HCT116 (cell line): ENCODE data around the gene C4BPA. TPM values are rescaled to one million over a fixed set of nuclear protein-coding genes. Genes with fewer than 3 reads are reported as not detected.

Source experiments
- ATAC-seq: fragments of 200-7000 bp; cut with Tn5 transposase; 2 replicates; pipeline ENCODE4 v1.9.1; 2020; ENCODE audit warnings: mild to moderate bottlenecking, moderate library complexity
- BruUV-seq: library from RNA; stranded (reverse); fragments of 400-500 nt; replicated peaks from 2 replicates; lab custom pipeline; 2021; lab: Mats Ljungman, UMichigan
- CTCF ChIA-PET: fragments of 300-600 bp; sonication (Branson Sonifier 250); formaldehyde crosslinking; loops from one replicate; lab custom pipeline; 2021; ENCODE audit warnings: antibody characterized with exemption; lab: Charles Lee
- POLR2A ChIA-PET: fragments of 300-600, 350-600 bp; sonication (Branson Sonifier 250); formaldehyde crosslinking; loops from one replicate; lab custom pipeline; 2021; ENCODE audit warnings: antibody characterized with exemption; lab: Charles Lee
- RAD21 ChIA-PET, 2 experiments: fragments of 300-600 bp; sonication (Branson Sonifier 250); formaldehyde crosslinking; loops; one replicate each; lab custom pipeline; 2023; ENCODE audit warnings: low total read pairs in 2 of 2; ENCODE audit not compliant: uncharacterized antibody in 2 of 2, unreplicated experiment in 2 of 2, low non-redundant PET in 1 of 2; lab: Charles Lee
- DNase-seq: peaks from one replicate; pipeline ENCODE4 v3.0.0-alpha.2; 2010; ENCODE audit warnings: low read depth, low spot score
- H2AFZ ChIP-seq: fragments of 200-600 bp; shearing (Covaris generic), sonication (generic); 2 replicates; pipeline ENCODE4 v1.6.1; 2017; ENCODE audit warnings: low read depth, mixed run types, mixed read lengths, antibody characterized with exemption, low read length; ENCODE audit not compliant: poor library complexity, severe bottlenecking
- H3K27ac ChIP-seq: 2 replicates; pipeline ENCODE4 v1.5.1; 2012; ENCODE audit warnings: low read depth, low read length
- H3K27me3 ChIP-seq: fragments of 200-600 bp; sonication (generic); 2 replicates; pipeline ENCODE4 v1.6.1; 2016; ENCODE audit warnings: mixed run types, low read length, mixed read lengths; ENCODE audit not compliant: insufficient read depth
- H3K36me3 ChIP-seq, 2 experiments: fragments of 200-500 bp in 1 of 2; fragments of 200-600 bp in 1 of 2; sonication (Bioruptor generic) in 1 of 2; sonication (generic) in 1 of 2; 2 replicates each; pipeline versions ENCODE4 v1.5.1 to v1.6.1; 2014 to 2016; ENCODE audit warnings: low read length in 2 of 2, inconsistent platforms in 1 of 2, mixed read lengths in 1 of 2, mixed run types in 1 of 2; ENCODE audit not compliant: insufficient read depth in 2 of 2, control insufficient read depth in 1 of 2
- H3K4me1 ChIP-seq, 2 experiments: fragments of 200-600 bp in 1 of 2; sonication (generic) in 1 of 2; 2 replicates each; pipeline versions ENCODE4 v1.5.1 to v1.6.1; 2012 to 2017; ENCODE audit warnings: low read length in 2 of 2, inconsistent platforms in 1 of 2, mild to moderate bottlenecking in 1 of 2, mixed read lengths in 1 of 2, mixed run types in 1 of 2, moderate library complexity in 1 of 2; ENCODE audit not compliant: insufficient read depth in 2 of 2, control insufficient read depth in 1 of 2
- H3K4me2 ChIP-seq: fragments of 200-600 bp; sonication (generic); 2 replicates; pipeline ENCODE4 v1.6.1; 2017; ENCODE audit warnings: mixed run types, low read length, mixed read lengths
- H3K4me3 ChIP-seq, 2 experiments: fragments of 200-600 bp in 1 of 2; sonication (generic) in 1 of 2; replicated peaks in 1 of 2; 2 replicates each; pipeline ENCODE4 v1.5.1; 2011 to 2016; ENCODE audit warnings: low read length in 2 of 2, control low read depth in 1 of 2, low read depth in 1 of 2, mild to moderate bottlenecking in 1 of 2, mixed read lengths in 1 of 2, mixed run types in 1 of 2
- H3K79me2 ChIP-seq: fragments of 200-600 bp; sonication (generic); 2 replicates; pipeline ENCODE4 v1.6.1; 2017; ENCODE audit warnings: mild to moderate bottlenecking, mixed run types, low read length, moderate library complexity, mixed read lengths; ENCODE audit not compliant: insufficient read depth
- H3K9ac ChIP-seq: fragments of 200-600 bp; sonication (generic); 2 replicates; pipeline ENCODE4 v1.6.1; 2016; ENCODE audit warnings: low read length, mixed read lengths
- H3K9me2 ChIP-seq: fragments of 200-600 bp; sonication (generic), shearing (Covaris generic); 2 replicates; pipeline ENCODE4 v1.6.1; 2017; ENCODE audit warnings: mixed run types, mild to moderate bottlenecking, moderate library complexity; ENCODE audit not compliant: insufficient read depth
- H3K9me3 ChIP-seq, 2 experiments: fragments of 200-500 bp in 1 of 2; fragments of 200-600 bp in 1 of 2; sonication (Bioruptor generic) in 1 of 2; sonication (generic) in 1 of 2; 2 replicates each; pipeline ENCODE4 v1.6.1; 2014 to 2017; ENCODE audit warnings: low read length in 2 of 2, mixed read lengths in 2 of 2, inconsistent platforms in 1 of 2, low read depth in 1 of 2, mild to moderate bottlenecking in 1 of 2, mixed run types in 1 of 2, moderate library complexity in 1 of 2; ENCODE audit not compliant: control insufficient read depth in 1 of 2, insufficient read depth in 1 of 2
- H4K20me1 ChIP-seq: fragments of 200-600 bp; sonication (generic), shearing (Covaris generic); 2 replicates; pipeline ENCODE4 v1.6.1; 2017; ENCODE audit warnings: mixed run types, mild to moderate bottlenecking, moderate library complexity; ENCODE audit not compliant: insufficient read depth
- ATF3 ChIP-seq: IDR thresholded peaks from 2 replicates; pipeline ENCODE4 v1.6.1; 2012
- CBX3 ChIP-seq: IDR thresholded peaks from 2 replicates; pipeline ENCODE4 v1.6.1; 2012; ENCODE audit warnings: low read depth
- CEBPB ChIP-seq: IDR thresholded peaks from 2 replicates; pipeline ENCODE4 v1.6.1; 2012; ENCODE audit warnings: low read depth
- CTCF ChIP-seq, 3 experiments: fragments of 200-600 bp in 1 of 3; sonication (generic) in 1 of 3; IDR thresholded peaks in 2 of 3; conservative IDR thresholded peaks in 1 of 3; 2 replicates each; pipeline ENCODE4 v1.5.1; 2012 to 2017; ENCODE audit warnings: low read depth in 2 of 3, low read length in 2 of 3, antibody characterized with exemption in 1 of 3, borderline replicate concordance in 1 of 3, control low read depth in 1 of 3, mild to moderate bottlenecking in 1 of 3, mixed read lengths in 1 of 3, mixed run types in 1 of 3, moderate library complexity in 1 of 3; ENCODE audit not compliant: insufficient read depth in 1 of 3
- EGR1 ChIP-seq: IDR thresholded peaks from 2 replicates; pipeline ENCODE4 v1.6.1; 2012; ENCODE audit warnings: low read depth
- ELF1 ChIP-seq: IDR thresholded peaks from 2 replicates; pipeline ENCODE4 v1.6.1; 2012; ENCODE audit warnings: low read depth, borderline replicate concordance
- EZH2 ChIP-seq: fragments of 200-600 bp; sonication (generic); IDR thresholded peaks from 2 replicates; pipeline ENCODE4 v1.6.1; 2017; ENCODE audit warnings: antibody characterized with exemption, mixed run types
- FOSL1 ChIP-seq: IDR thresholded peaks from 2 replicates; pipeline ENCODE4 v1.6.1; 2012; ENCODE audit warnings: low read depth
- JUND ChIP-seq: IDR thresholded peaks from 2 replicates; pipeline ENCODE4 v1.6.1; 2012
- MAX ChIP-seq: IDR thresholded peaks from 2 replicates; pipeline ENCODE4 v1.6.1; 2012
- POLR2A ChIP-seq: IDR thresholded peaks from 2 replicates; pipeline ENCODE4 v1.7.0; 2011; ENCODE audit warnings: borderline replicate concordance; ENCODE audit not compliant: insufficient read depth, insufficient read length; ENCODE audit errors: extremely low read depth
- POLR2AphosphoS5 ChIP-seq: IDR thresholded peaks from 2 replicates; pipeline ENCODE4 v1.6.1; 2011; ENCODE audit warnings: mild to moderate bottlenecking, low read depth, low read length, moderate library complexity
- RAD21 ChIP-seq: IDR thresholded peaks from 2 replicates; pipeline ENCODE4 v1.6.1; 2012; ENCODE audit warnings: low read depth, mild to moderate bottlenecking
- SIN3A ChIP-seq: IDR thresholded peaks from 2 replicates; pipeline ENCODE4 v1.6.1; 2012; ENCODE audit warnings: low read depth
- SP1 ChIP-seq: IDR thresholded peaks from 2 replicates; pipeline ENCODE4 v1.6.1; 2012; ENCODE audit warnings: low read depth
- SRF ChIP-seq: IDR thresholded peaks from 2 replicates; pipeline ENCODE4 v1.6.1; 2012; ENCODE audit warnings: low read depth
- YY1 ChIP-seq: IDR thresholded peaks from 2 replicates; pipeline ENCODE4 v1.6.1; 2011; ENCODE audit warnings: low read length, low read depth, moderate library complexity, mild to moderate bottlenecking; ENCODE audit not compliant: insufficient replicate concordance; ENCODE audit errors: extremely low read depth
- intact Hi-C: fragments of 100-400 bp; cut with micrococcal nuclease; formaldehyde crosslinking; loops from 2 replicates; pipeline ENCODE4 v1.10.0; 2022
- total RNA-seq: library from RNA; stranded (reverse); gene quantifications from one replicate; pipeline ENCODE4 v1.2.1, GENCODE V29; 2021; ENCODE audit not compliant: unreplicated experiment
- TF ChIP-seq, protein P1 (sequence below): IDR thresholded peaks from 2 replicates; pipeline ENCODE4 v1.6.1; 2011; ENCODE audit warnings: mild to moderate bottlenecking, low read length, moderate library complexity; ENCODE audit not compliant: insufficient replicate concordance; ENCODE audit errors: extremely low read depth
- TF ChIP-seq, protein P2 (sequence below): IDR thresholded peaks from 2 replicates; pipeline ENCODE4 v1.6.1; 2012; ENCODE audit warnings: low read depth

C4BPA gene
- total RNA-seq, 1 experiment from 2014 or later: 0.32 TPM

GRCh38 chr1:207179036-207179435 is 75.0 kb downstream of the C4BPA start:
- Histone ChIP-seq H3K4me1 (no peaks in the 10 kb centered on the region), H3K9me2 (no peaks in the 10 kb centered on the region), H3K27ac (no peak overlapping the region), H3K4me2 (no peak overlapping the region), H3K79me2 (no peaks in the 10 kb centered on the region), H3K27me3 (no peaks in the 10 kb centered on the region), H2AFZ (no peak overlapping the region), H3K9ac (no peak overlapping the region), H3K4me3 (no peak overlapping the region), H3K9me3 (no peaks in the 10 kb centered on the region), H4K20me1 (no peaks in the 10 kb centered on the region), H3K36me3 (no peaks in the 10 kb centered on the region; a peak in 2 of 4 replicates)
- intact Hi-C loops: no loop called here
- no TSS peak for BruUV-seq
- no peak for DNase-seq
- CTCF ChIA-PET: no interaction called here
- TF ChIP-seq, protein P1, sequence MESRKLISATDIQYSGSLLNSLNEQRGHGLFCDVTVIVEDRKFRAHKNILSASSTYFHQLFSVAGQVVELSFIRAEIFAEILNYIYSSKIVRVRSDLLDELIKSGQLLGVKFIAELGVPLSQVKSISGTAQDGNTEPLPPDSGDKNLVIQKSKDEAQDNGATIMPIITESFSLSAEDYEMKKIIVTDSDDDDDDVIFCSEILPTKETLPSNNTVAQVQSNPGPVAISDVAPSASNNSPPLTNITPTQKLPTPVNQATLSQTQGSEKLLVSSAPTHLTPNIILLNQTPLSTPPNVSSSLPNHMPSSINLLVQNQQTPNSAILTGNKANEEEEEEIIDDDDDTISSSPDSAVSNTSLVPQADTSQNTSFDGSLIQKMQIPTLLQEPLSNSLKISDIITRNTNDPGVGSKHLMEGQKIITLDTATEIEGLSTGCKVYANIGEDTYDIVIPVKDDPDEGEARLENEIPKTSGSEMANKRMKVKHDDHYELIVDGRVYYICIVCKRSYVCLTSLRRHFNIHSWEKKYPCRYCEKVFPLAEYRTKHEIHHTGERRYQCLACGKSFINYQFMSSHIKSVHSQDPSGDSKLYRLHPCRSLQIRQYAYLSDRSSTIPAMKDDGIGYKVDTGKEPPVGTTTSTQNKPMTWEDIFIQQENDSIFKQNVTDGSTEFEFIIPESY: no peak
- no peak for TF ChIP-seq EGR1
- no peak for TF ChIP-seq SRF
- TF ChIP-seq YY1: no peak
- no peak for TF ChIP-seq FOSL1
- TF ChIP-seq MAX: no peak
- TF ChIP-seq POLR2A: no peak
- TF ChIP-seq JUND: no peak
- TF ChIP-seq ELF1: no peak
- no peak for TF ChIP-seq SP1
- no peak for TF ChIP-seq EZH2
- no peak for TF ChIP-seq CTCF (IDR thresholded peaks at IDR 0.05 in 2 of 3, conservative IDR thresholded peaks at IDR 0.05 in 1 of 3; ENCODE audit: borderline replicate concordance in 1 of 3, insufficient read depth in 1 of 3, low read depth in 2 of 3, low read length in 2 of 3)
- TF ChIP-seq SIN3A: no peak
- TF ChIP-seq CEBPB: no peak
- TF ChIP-seq CBX3: no peak
- TF ChIP-seq ATF3: no peak
- TF ChIP-seq, protein P2, sequence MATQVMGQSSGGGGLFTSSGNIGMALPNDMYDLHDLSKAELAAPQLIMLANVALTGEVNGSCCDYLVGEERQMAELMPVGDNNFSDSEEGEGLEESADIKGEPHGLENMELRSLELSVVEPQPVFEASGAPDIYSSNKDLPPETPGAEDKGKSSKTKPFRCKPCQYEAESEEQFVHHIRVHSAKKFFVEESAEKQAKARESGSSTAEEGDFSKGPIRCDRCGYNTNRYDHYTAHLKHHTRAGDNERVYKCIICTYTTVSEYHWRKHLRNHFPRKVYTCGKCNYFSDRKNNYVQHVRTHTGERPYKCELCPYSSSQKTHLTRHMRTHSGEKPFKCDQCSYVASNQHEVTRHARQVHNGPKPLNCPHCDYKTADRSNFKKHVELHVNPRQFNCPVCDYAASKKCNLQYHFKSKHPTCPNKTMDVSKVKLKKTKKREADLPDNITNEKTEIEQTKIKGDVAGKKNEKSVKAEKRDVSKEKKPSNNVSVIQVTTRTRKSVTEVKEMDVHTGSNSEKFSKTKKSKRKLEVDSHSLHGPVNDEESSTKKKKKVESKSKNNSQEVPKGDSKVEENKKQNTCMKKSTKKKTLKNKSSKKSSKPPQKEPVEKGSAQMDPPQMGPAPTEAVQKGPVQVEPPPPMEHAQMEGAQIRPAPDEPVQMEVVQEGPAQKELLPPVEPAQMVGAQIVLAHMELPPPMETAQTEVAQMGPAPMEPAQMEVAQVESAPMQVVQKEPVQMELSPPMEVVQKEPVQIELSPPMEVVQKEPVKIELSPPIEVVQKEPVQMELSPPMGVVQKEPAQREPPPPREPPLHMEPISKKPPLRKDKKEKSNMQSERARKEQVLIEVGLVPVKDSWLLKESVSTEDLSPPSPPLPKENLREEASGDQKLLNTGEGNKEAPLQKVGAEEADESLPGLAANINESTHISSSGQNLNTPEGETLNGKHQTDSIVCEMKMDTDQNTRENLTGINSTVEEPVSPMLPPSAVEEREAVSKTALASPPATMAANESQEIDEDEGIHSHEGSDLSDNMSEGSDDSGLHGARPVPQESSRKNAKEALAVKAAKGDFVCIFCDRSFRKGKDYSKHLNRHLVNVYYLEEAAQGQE: no peak
- no peak for TF ChIP-seq RAD21
- no peak for TF ChIP-seq POLR2AphosphoS5
- no peak for ATAC-seq
- POLR2A ChIA-PET: no interaction called here
- RAD21 ChIA-PET: no interaction called here
